ENCODE measurements around the gene SLC45A3.

Gene SLC45A3

DNA sequence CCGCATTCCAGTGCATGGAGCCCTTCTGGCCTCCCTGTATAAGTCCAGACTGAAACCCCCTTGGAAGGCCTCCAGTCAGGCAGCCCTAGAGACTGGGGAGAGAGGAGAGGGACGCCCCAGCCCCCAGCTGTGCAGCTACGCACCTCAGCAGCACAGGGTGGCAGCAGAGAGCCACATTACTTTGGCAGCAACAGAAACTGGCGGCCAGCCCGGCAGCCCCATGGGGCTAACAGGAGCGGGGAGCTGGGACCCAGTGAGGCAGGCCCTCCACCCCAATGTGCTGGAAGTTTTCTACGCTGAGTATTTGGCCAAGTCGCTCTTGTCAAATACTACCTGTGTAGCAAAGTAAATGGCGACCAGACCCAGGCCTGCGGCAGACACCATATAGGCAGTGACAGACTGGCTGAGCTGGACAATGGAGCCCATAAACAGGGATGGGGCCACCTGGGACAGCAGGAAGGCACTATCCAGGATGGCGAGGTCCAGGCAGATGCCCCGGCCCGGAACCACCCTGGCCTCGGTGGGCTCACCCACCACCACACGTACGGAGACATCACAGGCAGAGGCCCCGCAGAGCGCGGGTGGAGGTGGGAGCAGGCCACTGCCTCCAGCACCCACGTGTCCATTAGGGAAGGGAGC lies 21.2 kb downstream of the SLC45A3 start (continued):
- TF ChIP-seq BCL11A (tag by site-specific recombination; IDR thresholded peaks at IDR 0.05; ENCODE audit: low read depth) (no peak), ZNF544 (tag by site-specific recombination; IDR thresholded peaks at IDR 0.05) (no peak), ZBTB8A (tag by site-specific recombination; IDR thresholded peaks at IDR 0.05) (no peak), ZNF48 (tag by site-specific recombination; IDR thresholded peaks at IDR 0.05) (no peak), KLF7 (tag by site-specific recombination; IDR thresholded peaks at IDR 0.05; ENCODE audit: borderline replicate concordance) (no peak), ZNF521 (tag by site-specific recombination; IDR thresholded peaks at IDR 0.05) (no peak), SALL2 (tag by site-specific recombination; IDR thresholded peaks at IDR 0.05; ENCODE audit: borderline replicate concordance) (no peak), ZNF548 (tag by site-specific recombination; IDR thresholded peaks at IDR 0.05) (no peak), ZBTB1 (tag by site-specific recombination; IDR thresholded peaks at IDR 0.05) (no peak), GLIS2 (tag by site-specific recombination; IDR thresholded peaks at IDR 0.05) (peak; percentile 78), EGR2 (tag by site-specific recombination; IDR thresholded peaks at IDR 0.05; ENCODE audit: low read depth) (peak; percentile 66), ZNF629 (tag by site-specific recombination; IDR thresholded peaks at IDR 0.05) (0 out of 2 replicates have a peak, but pooled peaks have one; percentile 17), ZNF791 (tag by site-specific recombination; IDR thresholded peaks at IDR 0.05) (no peak), ZNF785 (tag by site-specific recombination; IDR thresholded peaks at IDR 0.05) (no peak), ZNF157 (tag by site-specific recombination; IDR thresholded peaks at IDR 0.05) (no peak), PRDM1 (tag by site-specific recombination; IDR thresholded peaks at IDR 0.05) (no peak), YY1 (tag by site-specific recombination; IDR thresholded peaks at IDR 0.05) (no peak), ZNF433 (tag by site-specific recombination; IDR thresholded peaks at IDR 0.05; ENCODE audit: low read depth) (no peak), ZFP69B (tag by site-specific recombination; IDR thresholded peaks at IDR 0.05) (0 out of 2 replicates have a peak, but pooled peaks have one; percentile 19), ZNF133 (tag by site-specific recombination; IDR thresholded peaks at IDR 0.05) (no peak)
- TF ChIP-seq, protein P1, sequence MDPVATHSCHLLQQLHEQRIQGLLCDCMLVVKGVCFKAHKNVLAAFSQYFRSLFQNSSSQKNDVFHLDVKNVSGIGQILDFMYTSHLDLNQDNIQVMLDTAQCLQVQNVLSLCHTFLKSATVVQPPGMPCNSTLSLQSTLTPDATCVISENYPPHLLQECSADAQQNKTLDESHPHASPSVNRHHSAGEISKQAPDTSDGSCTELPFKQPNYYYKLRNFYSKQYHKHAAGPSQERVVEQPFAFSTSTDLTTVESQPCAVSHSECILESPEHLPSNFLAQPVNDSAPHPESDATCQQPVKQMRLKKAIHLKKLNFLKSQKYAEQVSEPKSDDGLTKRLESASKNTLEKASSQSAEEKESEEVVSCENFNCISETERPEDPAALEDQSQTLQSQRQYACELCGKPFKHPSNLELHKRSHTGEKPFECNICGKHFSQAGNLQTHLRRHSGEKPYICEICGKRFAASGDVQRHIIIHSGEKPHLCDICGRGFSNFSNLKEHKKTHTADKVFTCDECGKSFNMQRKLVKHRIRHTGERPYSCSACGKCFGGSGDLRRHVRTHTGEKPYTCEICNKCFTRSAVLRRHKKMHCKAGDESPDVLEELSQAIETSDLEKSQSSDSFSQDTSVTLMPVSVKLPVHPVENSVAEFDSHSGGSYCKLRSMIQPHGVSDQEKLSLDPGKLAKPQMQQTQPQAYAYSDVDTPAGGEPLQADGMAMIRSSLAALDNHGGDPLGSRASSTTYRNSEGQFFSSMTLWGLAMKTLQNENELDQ (tag by site-specific recombination; IDR thresholded peaks at IDR 0.05; ENCODE audit: low read depth) = no peak
- TF ChIP-seq, protein P2, sequence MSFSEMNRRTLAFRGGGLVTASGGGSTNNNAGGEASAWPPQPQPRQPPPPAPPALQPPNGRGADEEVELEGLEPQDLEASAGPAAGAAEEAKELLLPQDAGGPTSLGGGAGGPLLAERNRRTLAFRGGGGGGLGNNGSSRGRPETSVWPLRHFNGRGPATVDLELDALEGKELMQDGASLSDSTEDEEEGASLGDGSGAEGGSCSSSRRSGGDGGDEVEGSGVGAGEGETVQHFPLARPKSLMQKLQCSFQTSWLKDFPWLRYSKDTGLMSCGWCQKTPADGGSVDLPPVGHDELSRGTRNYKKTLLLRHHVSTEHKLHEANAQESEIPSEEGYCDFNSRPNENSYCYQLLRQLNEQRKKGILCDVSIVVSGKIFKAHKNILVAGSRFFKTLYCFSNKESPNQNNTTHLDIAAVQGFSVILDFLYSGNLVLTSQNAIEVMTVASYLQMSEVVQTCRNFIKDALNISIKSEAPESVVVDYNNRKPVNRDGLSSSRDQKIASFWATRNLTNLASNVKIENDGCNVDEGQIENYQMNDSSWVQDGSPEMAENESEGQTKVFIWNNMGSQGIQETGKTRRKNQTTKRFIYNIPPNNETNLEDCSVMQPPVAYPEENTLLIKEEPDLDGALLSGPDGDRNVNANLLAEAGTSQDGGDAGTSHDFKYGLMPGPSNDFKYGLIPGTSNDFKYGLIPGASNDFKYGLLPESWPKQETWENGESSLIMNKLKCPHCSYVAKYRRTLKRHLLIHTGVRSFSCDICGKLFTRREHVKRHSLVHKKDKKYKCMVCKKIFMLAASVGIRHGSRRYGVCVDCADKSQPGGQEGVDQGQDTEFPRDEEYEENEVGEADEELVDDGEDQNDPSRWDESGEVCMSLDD (tag by site-specific recombination; IDR thresholded peaks at IDR 0.05) = peak; percentile 58; the same call in 1 of the 2 replicates
- TF ChIP-seq, protein P3, sequence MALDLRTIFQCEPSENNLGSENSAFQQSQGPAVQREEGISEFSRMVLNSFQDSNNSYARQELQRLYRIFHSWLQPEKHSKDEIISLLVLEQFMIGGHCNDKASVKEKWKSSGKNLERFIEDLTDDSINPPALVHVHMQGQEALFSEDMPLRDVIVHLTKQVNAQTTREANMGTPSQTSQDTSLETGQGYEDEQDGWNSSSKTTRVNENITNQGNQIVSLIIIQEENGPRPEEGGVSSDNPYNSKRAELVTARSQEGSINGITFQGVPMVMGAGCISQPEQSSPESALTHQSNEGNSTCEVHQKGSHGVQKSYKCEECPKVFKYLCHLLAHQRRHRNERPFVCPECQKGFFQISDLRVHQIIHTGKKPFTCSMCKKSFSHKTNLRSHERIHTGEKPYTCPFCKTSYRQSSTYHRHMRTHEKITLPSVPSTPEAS (tag by site-specific recombination; IDR thresholded peaks at IDR 0.05) = no peak
- TF ChIP-seq, protein P4, sequence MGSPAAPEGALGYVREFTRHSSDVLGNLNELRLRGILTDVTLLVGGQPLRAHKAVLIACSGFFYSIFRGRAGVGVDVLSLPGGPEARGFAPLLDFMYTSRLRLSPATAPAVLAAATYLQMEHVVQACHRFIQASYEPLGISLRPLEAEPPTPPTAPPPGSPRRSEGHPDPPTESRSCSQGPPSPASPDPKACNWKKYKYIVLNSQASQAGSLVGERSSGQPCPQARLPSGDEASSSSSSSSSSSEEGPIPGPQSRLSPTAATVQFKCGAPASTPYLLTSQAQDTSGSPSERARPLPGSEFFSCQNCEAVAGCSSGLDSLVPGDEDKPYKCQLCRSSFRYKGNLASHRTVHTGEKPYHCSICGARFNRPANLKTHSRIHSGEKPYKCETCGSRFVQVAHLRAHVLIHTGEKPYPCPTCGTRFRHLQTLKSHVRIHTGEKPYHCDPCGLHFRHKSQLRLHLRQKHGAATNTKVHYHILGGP (tag by site-specific recombination; IDR thresholded peaks at IDR 0.05) = no peak
- TF ChIP-seq, protein P5, sequence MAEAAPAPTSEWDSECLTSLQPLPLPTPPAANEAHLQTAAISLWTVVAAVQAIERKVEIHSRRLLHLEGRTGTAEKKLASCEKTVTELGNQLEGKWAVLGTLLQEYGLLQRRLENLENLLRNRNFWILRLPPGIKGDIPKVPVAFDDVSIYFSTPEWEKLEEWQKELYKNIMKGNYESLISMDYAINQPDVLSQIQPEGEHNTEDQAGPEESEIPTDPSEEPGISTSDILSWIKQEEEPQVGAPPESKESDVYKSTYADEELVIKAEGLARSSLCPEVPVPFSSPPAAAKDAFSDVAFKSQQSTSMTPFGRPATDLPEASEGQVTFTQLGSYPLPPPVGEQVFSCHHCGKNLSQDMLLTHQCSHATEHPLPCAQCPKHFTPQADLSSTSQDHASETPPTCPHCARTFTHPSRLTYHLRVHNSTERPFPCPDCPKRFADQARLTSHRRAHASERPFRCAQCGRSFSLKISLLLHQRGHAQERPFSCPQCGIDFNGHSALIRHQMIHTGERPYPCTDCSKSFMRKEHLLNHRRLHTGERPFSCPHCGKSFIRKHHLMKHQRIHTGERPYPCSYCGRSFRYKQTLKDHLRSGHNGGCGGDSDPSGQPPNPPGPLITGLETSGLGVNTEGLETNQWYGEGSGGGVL (tag by site-specific recombination; IDR thresholded peaks at IDR 0.05) = no peak
- TF ChIP-seq, protein P6, sequence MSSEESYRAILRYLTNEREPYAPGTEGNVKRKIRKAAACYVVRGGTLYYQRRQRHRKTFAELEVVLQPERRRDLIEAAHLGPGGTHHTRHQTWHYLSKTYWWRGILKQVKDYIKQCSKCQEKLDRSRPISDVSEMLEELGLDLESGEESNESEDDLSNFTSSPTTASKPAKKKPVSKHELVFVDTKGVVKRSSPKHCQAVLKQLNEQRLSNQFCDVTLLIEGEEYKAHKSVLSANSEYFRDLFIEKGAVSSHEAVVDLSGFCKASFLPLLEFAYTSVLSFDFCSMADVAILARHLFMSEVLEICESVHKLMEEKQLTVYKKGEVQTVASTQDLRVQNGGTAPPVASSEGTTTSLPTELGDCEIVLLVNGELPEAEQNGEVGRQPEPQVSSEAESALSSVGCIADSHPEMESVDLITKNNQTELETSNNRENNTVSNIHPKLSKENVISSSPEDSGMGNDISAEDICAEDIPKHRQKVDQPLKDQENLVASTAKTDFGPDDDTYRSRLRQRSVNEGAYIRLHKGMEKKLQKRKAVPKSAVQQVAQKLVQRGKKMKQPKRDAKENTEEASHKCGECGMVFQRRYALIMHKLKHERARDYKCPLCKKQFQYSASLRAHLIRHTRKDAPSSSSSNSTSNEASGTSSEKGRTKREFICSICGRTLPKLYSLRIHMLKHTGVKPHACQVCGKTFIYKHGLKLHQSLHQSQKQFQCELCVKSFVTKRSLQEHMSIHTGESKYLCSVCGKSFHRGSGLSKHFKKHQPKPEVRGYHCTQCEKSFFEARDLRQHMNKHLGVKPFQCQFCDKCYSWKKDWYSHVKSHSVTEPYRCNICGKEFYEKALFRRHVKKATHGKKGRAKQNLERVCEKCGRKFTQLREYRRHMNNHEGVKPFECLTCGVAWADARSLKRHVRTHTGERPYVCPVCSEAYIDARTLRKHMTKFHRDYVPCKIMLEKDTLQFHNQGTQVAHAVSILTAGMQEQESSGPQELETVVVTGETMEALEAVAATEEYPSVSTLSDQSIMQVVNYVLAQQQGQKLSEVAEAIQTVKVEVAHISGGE (tag by site-specific recombination; conservative IDR thresholded peaks at IDR 0.05; ENCODE audit: low read depth) = no peak
- TF ChIP-seq, protein P7, sequence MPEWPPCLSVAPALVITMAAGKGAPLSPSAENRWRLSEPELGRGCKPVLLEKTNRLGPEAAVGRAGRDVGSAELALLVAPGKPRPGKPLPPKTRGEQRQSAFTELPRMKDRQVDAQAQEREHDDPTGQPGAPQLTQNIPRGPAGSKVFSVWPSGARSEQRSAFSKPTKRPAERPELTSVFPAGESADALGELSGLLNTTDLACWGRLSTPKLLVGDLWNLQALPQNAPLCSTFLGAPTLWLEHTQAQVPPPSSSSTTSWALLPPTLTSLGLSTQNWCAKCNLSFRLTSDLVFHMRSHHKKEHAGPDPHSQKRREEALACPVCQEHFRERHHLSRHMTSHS (tag by site-specific recombination; IDR thresholded peaks at IDR 0.05) = no peak
